Measurements from ENCODE around the gene LIN37.
"Not testable (repeated sequence)": the region's sequence is repeated elsewhere in the genome, so short reads cannot be mapped to it uniquely, and the experiment has no call there.

LIN37 gene

GRCh38 chr19:35721374-35721773 is 27.0 kb upstream of the LIN37 start:
- peaks cover 64% of the 10 kb centered on the region for H3K36me3 ChIP-seq (ENCODE audit: control insufficient read depth, insufficient read depth, low read length)
- H3K27me3 ChIP-seq (ENCODE audit: control insufficient read depth, insufficient read depth, low read length), result no peaks in the 10 kb centered on the region
- H3K4me1 ChIP-seq (ENCODE audit: control insufficient read depth, insufficient read depth, low read length), result peaks cover 7% of the 10 kb centered on the region
- no peak overlapping the region for H3K27ac ChIP-seq (ENCODE audit: low read depth, low read length)
- no peaks in the 10 kb centered on the region for H3K9me3 ChIP-seq (ENCODE audit: control insufficient read depth, insufficient read depth, low read length)
- H3K9ac ChIP-seq (ENCODE audit: low read depth, low read length), result no peak overlapping the region
- no peak overlapping the region for H3K4me3 ChIP-seq (ENCODE audit: low read depth, low read length)

GRCh38 chr19:35722461-35722860 is 25.9 kb upstream of the LIN37 start:
- Histone ChIP-seq H3K27me3 (ENCODE audit: control insufficient read depth, insufficient read depth, low read length) (no peaks in the 10 kb centered on the region), H3K9ac (ENCODE audit: low read depth, low read length) (no peak overlapping the region), H3K27ac (ENCODE audit: low read depth, low read length) (no peak overlapping the region), H3K36me3 (ENCODE audit: control insufficient read depth, insufficient read depth, low read length) (peaks cover 73% of the 10 kb centered on the region), H3K9me3 (ENCODE audit: control insufficient read depth, insufficient read depth, low read length) (no peaks in the 10 kb centered on the region), H3K4me1 (ENCODE audit: control insufficient read depth, insufficient read depth, low read length) (peaks cover 7% of the 10 kb centered on the region), H3K4me3 (ENCODE audit: low read depth, low read length) (no peak overlapping the region)

GRCh38 chr19:35722897-35723296 is 25.5 kb upstream of the LIN37 start:
- H3K27me3 ChIP-seq (ENCODE audit: control insufficient read depth, insufficient read depth, low read length), result no peaks in the 10 kb centered on the region
- H3K27ac ChIP-seq (ENCODE audit: low read depth, low read length), result no peak overlapping the region
- H3K9ac ChIP-seq (ENCODE audit: low read depth, low read length), result no peak overlapping the region
- no peak overlapping the region for H3K4me3 ChIP-seq (ENCODE audit: low read depth, low read length)
- peaks cover 77% of the 10 kb centered on the region for H3K36me3 ChIP-seq (ENCODE audit: control insufficient read depth, insufficient read depth, low read length)
- peaks cover 7% of the 10 kb centered on the region for H3K4me1 ChIP-seq (ENCODE audit: control insufficient read depth, insufficient read depth, low read length)
- H3K9me3 ChIP-seq (ENCODE audit: control insufficient read depth, insufficient read depth, low read length), result no peaks in the 10 kb centered on the region

- peaks cover 7% of the 10 kb centered on the region for H3K4me1 ChIP-seq (ENCODE audit: control insufficient read depth, insufficient read depth, low read length)
- H3K9me3 ChIP-seq (ENCODE audit: control insufficient read depth, insufficient read depth, low read length), result no peaks in the 10 kb centered on the region
- no peak overlapping the region for H3K9ac ChIP-seq (ENCODE audit: low read depth, low read length)
- no peaks in the 10 kb centered on the region for H3K27me3 ChIP-seq (ENCODE audit: control insufficient read depth, insufficient read depth, low read length)
- no peak overlapping the region for H3K27ac ChIP-seq (ENCODE audit: low read depth, low read length)
- H3K4me3 ChIP-seq (ENCODE audit: low read depth, low read length), result no peak overlapping the region
- peaks cover 85% of the 10 kb centered on the region for H3K36me3 ChIP-seq (ENCODE audit: control insufficient read depth, insufficient read depth, low read length)
Measured at GRCh38 chr19:35723671-35724070, 24.7 kb upstream of the LIN37 start.

GRCh38 chr19:35724132-35724531 is 24.2 kb upstream of the LIN37 start:
- not testable (repeated sequence) for H3K27me3 ChIP-seq (ENCODE audit: control insufficient read depth, insufficient read depth, low read length); H3K27ac ChIP-seq (ENCODE audit: low read depth, low read length); H3K9ac ChIP-seq (ENCODE audit: low read depth, low read length); H3K9me3 ChIP-seq (ENCODE audit: control insufficient read depth, insufficient read depth, low read length); H3K4me1 ChIP-seq (ENCODE audit: control insufficient read depth, insufficient read depth, low read length); H3K4me3 ChIP-seq (ENCODE audit: low read depth, low read length)
- peaks cover 89% of the 10 kb centered on the region for H3K36me3 ChIP-seq (ENCODE audit: control insufficient read depth, insufficient read depth, low read length)

GRCh38 chr19:35724560-35724959 is 23.8 kb upstream of the LIN37 start:
- Histone ChIP-seq H3K4me3 (ENCODE audit: low read depth, low read length) (no peak overlapping the region), H3K9ac (ENCODE audit: low read depth, low read length) (no peak overlapping the region), H3K9me3 (ENCODE audit: control insufficient read depth, insufficient read depth, low read length) (no peaks in the 10 kb centered on the region), H3K27me3 (ENCODE audit: control insufficient read depth, insufficient read depth, low read length) (no peaks in the 10 kb centered on the region), H3K27ac (ENCODE audit: low read depth, low read length) (no peak overlapping the region), H3K36me3 (ENCODE audit: control insufficient read depth, insufficient read depth, low read length) (peaks cover 91% of the 10 kb centered on the region), H3K4me1 (ENCODE audit: control insufficient read depth, insufficient read depth, low read length) (no peaks in the 10 kb centered on the region)

GRCh38 chr19:35725216-35725861 is 23.0 kb upstream of the LIN37 start:
- Histone ChIP-seq H3K27me3 (ENCODE audit: control insufficient read depth, insufficient read depth, low read length) (no peaks in the 10 kb centered on the region), H3K9ac (ENCODE audit: low read depth, low read length) (no peak overlapping the region), H3K36me3 (ENCODE audit: control insufficient read depth, insufficient read depth, low read length) (peaks cover 92% of the 10 kb centered on the region), H3K4me3 (ENCODE audit: low read depth, low read length) (no peak overlapping the region), H3K9me3 (ENCODE audit: control insufficient read depth, insufficient read depth, low read length) (no peaks in the 10 kb centered on the region), H3K27ac (ENCODE audit: low read depth, low read length) (no peak overlapping the region), H3K4me1 (ENCODE audit: control insufficient read depth, insufficient read depth, low read length) (no peaks in the 10 kb centered on the region)

GRCh38 chr19:35727053-35727955 is 21.1 kb upstream of the LIN37 start:
- Histone ChIP-seq H3K9ac (ENCODE audit: low read depth, low read length) (no peak overlapping the region), H3K36me3 (ENCODE audit: control insufficient read depth, insufficient read depth, low read length) (peaks cover 98% of the 10 kb centered on the region)

GRCh38 chr19:35727956-35728706 is 20.2 kb upstream of the LIN37 start:
- Histone ChIP-seq H3K9me3 (ENCODE audit: control insufficient read depth, insufficient read depth, low read length) (no peaks in the 10 kb centered on the region), H3K9ac (ENCODE audit: low read depth, low read length) (no peak overlapping the region), H3K36me3 (ENCODE audit: control insufficient read depth, insufficient read depth, low read length) (peaks cover 96% of the 10 kb centered on the region)

More at GRCh38 chr19:35727053-35727955, 21.1 kb upstream of the LIN37 start:
- Histone ChIP-seq H3K4me1 (ENCODE audit: control insufficient read depth, insufficient read depth, low read length) (no peaks in the 10 kb centered on the region), H3K27me3 (ENCODE audit: control insufficient read depth, insufficient read depth, low read length) (no peaks in the 10 kb centered on the region), H3K4me3 (ENCODE audit: low read depth, low read length) (no peak overlapping the region), H3K9me3 (ENCODE audit: control insufficient read depth, insufficient read depth, low read length) (no peaks in the 10 kb centered on the region), H3K27ac (ENCODE audit: low read depth, low read length) (no peak overlapping the region)

GRCh38 chr19:35729021-35729420 is 19.4 kb upstream of the LIN37 start:
- no peak overlapping the region for H3K9ac ChIP-seq (ENCODE audit: low read depth, low read length)
- H3K27me3 ChIP-seq (ENCODE audit: control insufficient read depth, insufficient read depth, low read length), result no peaks in the 10 kb centered on the region
- H3K27ac ChIP-seq (ENCODE audit: low read depth, low read length), result no peak overlapping the region
- peaks cover 95% of the 10 kb centered on the region for H3K36me3 ChIP-seq (ENCODE audit: control insufficient read depth, insufficient read depth, low read length)
- no peaks in the 10 kb centered on the region for H3K9me3 ChIP-seq (ENCODE audit: control insufficient read depth, insufficient read depth, low read length)
- H3K4me3 ChIP-seq (ENCODE audit: low read depth, low read length), result no peak overlapping the region
- no peaks in the 10 kb centered on the region for H3K4me1 ChIP-seq (ENCODE audit: control insufficient read depth, insufficient read depth, low read length)

More at GRCh38 chr19:35727956-35728706, 20.2 kb upstream of the LIN37 start:
- H3K27me3 ChIP-seq (ENCODE audit: control insufficient read depth, insufficient read depth, low read length), result no peaks in the 10 kb centered on the region
- no peak overlapping the region for H3K4me3 ChIP-seq (ENCODE audit: low read depth, low read length)
- no peak overlapping the region for H3K27ac ChIP-seq (ENCODE audit: low read depth, low read length)
- H3K4me1 ChIP-seq (ENCODE audit: control insufficient read depth, insufficient read depth, low read length), result no peaks in the 10 kb centered on the region

Measured in HUES48 (cell line).